GM23338 (cell line): ENCODE measurements around the gene PITX1. TPM values are rescaled to one million over a fixed set of nuclear protein-coding genes. Genes with fewer than 3 reads are reported as not detected.

Source experiments
- ATAC-seq: fragments of 200-7000 bp; cut with Tn5 transposase; 3 replicates; pipeline ENCODE4 v1.9.1; 2020
- DNase-seq: peaks from one replicate; pipeline ENCODE4 v3.0.0-alpha.2; 2015; ENCODE audit warnings: low spot score
- H2AFZ ChIP-seq: fragments of 200-600 bp; sonication (generic); 2 replicates; pipeline ENCODE4 v1.8.0; 2016; ENCODE audit warnings: antibody characterized with exemption, mild to moderate bottlenecking, moderate library complexity
- H3F3A ChIP-seq: fragments of 200-600 bp; sonication (generic); replicated peaks from 2 replicates; pipeline ENCODE4 v1.8.0; 2017; ENCODE audit warnings: antibody characterized with exemption, mixed run types, low read depth
- H3K27ac ChIP-seq: fragments of 200-600 bp; sonication (generic); 2 replicates; pipeline ENCODE4 v1.6.1; 2016; ENCODE audit warnings: low read depth
- H3K27me3 ChIP-seq: fragments of 200-600 bp; sonication (generic); 2 replicates; pipeline ENCODE4 v1.8.0; 2016; ENCODE audit warnings: mild to moderate bottlenecking, mixed run types, moderate library complexity; ENCODE audit not compliant: insufficient read depth
- H3K36me3 ChIP-seq: fragments of 200-600 bp; sonication (generic); 2 replicates; pipeline ENCODE4 v1.8.0; 2016; ENCODE audit warnings: mild to moderate bottlenecking; ENCODE audit not compliant: insufficient read depth
- H3K4me1 ChIP-seq: fragments of 200-600 bp; sonication (generic); 2 replicates; pipeline ENCODE4 v1.8.0; 2016; ENCODE audit warnings: mild to moderate bottlenecking, moderate library complexity; ENCODE audit not compliant: insufficient read depth
- H3K4me2 ChIP-seq: fragments of 200-600 bp; sonication (generic); 2 replicates; pipeline ENCODE4 v1.7.1; 2017; ENCODE audit warnings: mixed run types
- H3K4me3 ChIP-seq: fragments of 200-600 bp; sonication (generic); 2 replicates; pipeline ENCODE4 v1.6.1; 2016; ENCODE audit warnings: mixed run types
- H3K79me2 ChIP-seq: fragments of 200-600 bp; sonication (generic); replicated peaks from 2 replicates; pipeline ENCODE4 v1.8.0; 2017; ENCODE audit warnings: mild to moderate bottlenecking; ENCODE audit not compliant: insufficient read depth
- H3K9me2 ChIP-seq: fragments of 200-600 bp; sonication (generic); 2 replicates; pipeline ENCODE4 v1.8.0; 2017; ENCODE audit not compliant: insufficient read depth
- H4K20me1 ChIP-seq: fragments of 200-600 bp; sonication (generic); replicated peaks from 2 replicates; pipeline ENCODE4 v1.8.0; 2017; ENCODE audit warnings: mild to moderate bottlenecking; ENCODE audit not compliant: insufficient read depth
- H3K27ac Mint-ChIP-seq: 2 replicates; pipeline ENCODE4 v1.8.0; 2020; ENCODE audit warnings: inconsistent platforms, mild to moderate bottlenecking, moderate library complexity, mixed read lengths
- H3K27me3 Mint-ChIP-seq: 3 replicates; pipeline ENCODE4 v1.8.0; 2022; ENCODE audit warnings: low read depth, mild to moderate bottlenecking, moderate library complexity, mixed read lengths, inconsistent platforms; ENCODE audit not compliant: insufficient read depth, poor library complexity
- H3K36me3 Mint-ChIP-seq: 3 replicates; pipeline ENCODE4 v1.8.0; 2021; ENCODE audit warnings: low read depth, mild to moderate bottlenecking, inconsistent platforms, moderate library complexity, mixed read lengths
- H3K4me1 Mint-ChIP-seq: 3 replicates; pipeline ENCODE4 v1.8.0; 2020; ENCODE audit warnings: mild to moderate bottlenecking, inconsistent platforms, mixed read lengths
- H3K4me3 Mint-ChIP-seq: 3 replicates; pipeline ENCODE4 v1.8.0; 2021; ENCODE audit warnings: moderate library complexity, mild to moderate bottlenecking, inconsistent platforms, mixed read lengths
- H3K9me3 Mint-ChIP-seq: 3 replicates; pipeline ENCODE4 v1.8.0; 2020; ENCODE audit warnings: moderate library complexity, mild to moderate bottlenecking, inconsistent platforms, mixed read lengths
- CTCF ChIP-seq, 2 experiments: fragments of 200-600 bp in 1 of 2; sonication (generic) in 1 of 2; conservative IDR thresholded peaks; 2 replicates each; pipeline versions ENCODE4 v1.5.1 to v1.6.1; 2016 to 2017; ENCODE audit warnings: antibody characterized with exemption in 2 of 2, low read depth in 2 of 2, mild to moderate bottlenecking in 2 of 2, moderate library complexity in 1 of 2
- EZH2phosphoT487 ChIP-seq: fragments of 200-600 bp; sonication (generic); IDR thresholded peaks from one replicate; pipeline ENCODE4 v1.8.1; 2018; ENCODE audit warnings: antibody characterized with exemption; ENCODE audit not compliant: unreplicated experiment
- POLR2AphosphoS5 ChIP-seq: IDR thresholded peaks from 2 replicates; pipeline ENCODE4 v1.6.1; 2016; ENCODE audit warnings: antibody characterized with exemption, low read depth
- REST ChIP-seq: IDR thresholded peaks from one replicate; pipeline ENCODE4 v1.6.1; 2018; ENCODE audit warnings: antibody characterized with exemption; ENCODE audit not compliant: unreplicated experiment
- STAT1 ChIP-seq: IDR thresholded peaks from one replicate; pipeline ENCODE4 v1.6.1; 2016; ENCODE audit warnings: antibody characterized with exemption; ENCODE audit not compliant: unreplicated experiment
- ZNF462 ChIP-seq: fragments of 250-450 bp; sonication (Bioruptor Pico); IDR thresholded peaks from 2 replicates; pipeline ENCODE4 v1.5.0; 2020; ENCODE audit warnings: mild to moderate bottlenecking, moderate library complexity
- polyA plus RNA-seq: library from polyadenylated mRNA; unstranded; fragments of >200 nt; fragmentation: Nextera tagmentation; extraction: Ambion mirVana; gene quantifications from 2 replicates; pipeline ENCODE4 v1.2.1, GENCODE V29; 2016
- total RNA-seq: library from RNA; depleted of rRNA; stranded (reverse); fragments of >200 nt; shearing (Covaris generic); gene quantifications from 2 replicates; pipeline ENCODE4 v1.2.3, GENCODE V29; 2014

Gene PITX1
- total and polyA plus RNA-seq, 2 experiments from 2014 or later, result not detected

DNA sequence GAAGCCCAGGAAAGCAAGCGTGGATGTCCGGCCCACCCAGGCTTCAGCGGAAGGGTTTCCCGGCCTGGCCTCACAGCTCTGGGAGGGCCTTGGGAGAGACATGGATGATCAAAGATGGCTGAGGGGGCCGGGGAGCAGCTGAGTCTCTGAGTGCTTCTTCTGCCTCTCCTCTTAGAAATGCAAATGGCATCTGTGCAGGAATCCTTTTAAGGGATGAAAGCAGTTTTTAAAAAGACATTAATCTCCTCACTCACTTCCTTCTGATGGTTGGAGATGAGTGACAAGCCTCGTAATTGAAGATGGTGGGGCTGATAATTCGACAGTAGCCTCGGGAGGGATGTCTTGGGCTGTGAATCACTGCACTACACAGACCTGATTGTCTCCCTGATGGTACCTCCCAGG lies 24.3 kb upstream of the PITX1 start:
- H3K9me3 Mint-ChIP-seq, result no peaks in the 10 kb centered on the region
- no peaks in the 10 kb centered on the region for H3K27me3 ChIP-seq
- DNase-seq (no peak), ATAC-seq (no peak)
- no peak overlapping the region for H3K27ac Mint-ChIP-seq
- no peak overlapping the region for H3K4me3 Mint-ChIP-seq
- no peaks in the 10 kb centered on the region for H3K36me3 ChIP-seq
- H2AFZ ChIP-seq, result no peak overlapping the region
- no peak for TF ChIP-seq ZNF462 (CRISPR knock-in tag)
- no peak for TF ChIP-seq STAT1
- TF ChIP-seq POLR2AphosphoS5, result no peak
- no peak for TF ChIP-seq CTCF (conservative IDR thresholded peaks at IDR 0.05; ENCODE audit: low read depth in 2 of 2)
- no peak for TF ChIP-seq EZH2phosphoT487
- TF ChIP-seq REST, result no peak
- no peaks in the 10 kb centered on the region for H3K9me2 ChIP-seq
- H3K79me2 ChIP-seq, result no peaks in the 10 kb centered on the region
- H3K4me1 Mint-ChIP-seq, result peaks cover 4% of the 10 kb centered on the region; the same call in 2 of the 3 replicates
- H3K36me3 Mint-ChIP-seq, result no peaks in the 10 kb centered on the region
- peaks cover 17% of the 10 kb centered on the region for H3K27me3 Mint-ChIP-seq
- H3K27ac ChIP-seq, result no peak overlapping the region
- no peak overlapping the region for H3K4me3 ChIP-seq
- H3K4me2 ChIP-seq, result no peak overlapping the region
- no peaks in the 10 kb centered on the region for H3K4me1 ChIP-seq
- H4K20me1 ChIP-seq, result no peaks in the 10 kb centered on the region
- H3F3A ChIP-seq, result no peaks in the 10 kb centered on the region
